Memory B cell (primary cell): Measurements from ENCODE around the gene UHMK1.
"Not testable (repeated sequence)": the region's sequence is repeated elsewhere in the genome, so short reads cannot be mapped to it uniquely, and the experiment has no call there.

ENCODE experiments used
- ATAC-seq: fragments of 150-1000 bp; cut with Tn5 transposase; 2 replicates; pipeline ENCODE4 v1.10.0; 2021; ENCODE audit warnings: low read depth, mild to moderate bottlenecking, moderate library complexity
- DNase-seq, 2 donors: peaks; one replicate each; pipeline ENCODE4 v3.0.0; 2022; ENCODE audit warnings: low spot score in 2 of 2
- H3K27ac Mint-ChIP-seq: one replicate; pipeline ENCODE4 v1.8.0; 2022; ENCODE audit warnings: mild to moderate bottlenecking, moderate library complexity, mixed read lengths
- H3K27me3 Mint-ChIP-seq: one replicate; pipeline ENCODE4 v1.8.0; 2022; ENCODE audit warnings: mixed read lengths
- H3K36me3 Mint-ChIP-seq: one replicate; pipeline ENCODE4 v1.8.0; 2022; ENCODE audit warnings: mild to moderate bottlenecking, mixed read lengths
- H3K4me1 Mint-ChIP-seq: one replicate; pipeline ENCODE4 v1.8.0; 2022; ENCODE audit warnings: mixed read lengths
- H3K4me3 Mint-ChIP-seq: one replicate; pipeline ENCODE4 v1.8.0; 2022; ENCODE audit warnings: mild to moderate bottlenecking, moderate library complexity, mixed read lengths
- H3K9me3 Mint-ChIP-seq: one replicate; pipeline ENCODE4 v1.8.0; 2022; ENCODE audit warnings: mixed read lengths

The UHMK1 gene

DNA sequence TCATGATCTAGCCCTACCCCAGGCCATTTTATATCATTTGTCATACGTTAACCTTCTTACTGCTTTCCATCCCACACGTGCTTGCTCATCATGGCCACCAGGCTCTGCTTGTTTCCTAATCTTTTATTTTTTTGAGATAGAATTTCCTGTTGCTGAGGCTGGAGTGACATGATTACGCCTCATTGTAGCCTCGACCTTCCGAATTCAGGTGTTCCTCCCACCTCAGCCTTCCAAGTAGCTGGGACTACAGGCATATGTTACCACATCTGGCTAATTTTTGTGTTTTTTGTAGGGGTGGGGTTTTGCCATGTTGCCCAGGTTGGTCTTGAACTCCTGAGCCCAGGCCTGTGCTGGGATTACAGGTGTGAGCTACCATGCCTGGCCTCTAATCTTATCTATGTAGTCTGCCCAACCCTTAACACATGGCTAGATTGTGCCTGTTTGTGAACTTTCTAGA lies 67.2 kb downstream of the UHMK1 start:
- Mint-ChIP-seq H3K4me3 (no peak overlapping the region), H3K4me1 (peaks cover 18% of the 10 kb centered on the region), H3K36me3 (peaks cover 18% of the 10 kb centered on the region), H3K9me3 (no peaks in the 10 kb centered on the region), H3K27me3 (no peaks in the 10 kb centered on the region), H3K27ac (no peak overlapping the region)
- no peak for ATAC-seq
- no peak for DNase-seq

DNA sequence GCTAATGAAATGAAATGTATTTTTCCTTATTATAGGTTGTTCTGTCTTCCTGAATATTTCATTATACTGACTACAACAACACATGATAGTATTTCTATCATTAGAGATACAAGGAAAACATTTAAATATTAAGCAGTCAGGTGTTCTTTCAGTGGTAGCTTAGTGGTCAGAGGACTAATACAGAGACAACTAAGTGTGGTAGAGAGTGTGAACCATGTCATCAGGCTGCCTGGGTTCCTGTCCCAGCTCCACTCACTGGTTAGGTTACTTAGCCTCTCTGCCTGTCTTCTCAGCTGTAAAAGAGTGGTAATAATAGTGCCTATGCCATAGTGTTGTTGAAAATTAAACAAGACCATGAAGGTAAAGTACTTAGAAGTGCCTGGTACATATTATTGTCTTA lies 67.8 kb downstream of the UHMK1 start:
- H3K27ac Mint-ChIP-seq, result no peak overlapping the region
- DNase-seq (no peak), ATAC-seq (no peak)
- no peak overlapping the region for H3K4me3 Mint-ChIP-seq
- H3K36me3 Mint-ChIP-seq, result peaks cover 18% of the 10 kb centered on the region
- H3K4me1 Mint-ChIP-seq, result peaks cover 18% of the 10 kb centered on the region
- no peaks in the 10 kb centered on the region for H3K9me3 Mint-ChIP-seq
- no peaks in the 10 kb centered on the region for H3K27me3 Mint-ChIP-seq

DNA sequence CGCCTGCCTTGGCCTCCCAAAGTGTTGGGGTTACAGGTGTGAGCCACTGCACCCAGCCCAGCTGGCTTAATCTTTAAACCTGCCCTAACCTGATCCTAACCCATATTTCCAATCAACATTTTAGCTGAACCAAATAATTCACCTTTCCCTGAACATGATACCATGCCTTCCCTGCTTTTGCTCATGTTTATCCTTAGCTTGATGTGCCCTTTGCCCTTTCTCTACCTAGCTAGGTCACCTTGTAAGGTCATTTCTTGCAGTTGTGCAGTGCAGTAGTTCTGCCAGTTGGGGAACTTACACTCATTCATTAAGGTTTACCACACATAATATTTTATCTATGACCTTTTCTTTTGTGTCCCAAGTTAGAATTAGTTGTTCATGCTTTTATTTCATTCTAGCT lies 69.3 kb downstream of the UHMK1 start:
- H3K4me3 Mint-ChIP-seq, result no peak overlapping the region
- ATAC-seq, result no peak
- no peaks in the 10 kb centered on the region for H3K9me3 Mint-ChIP-seq
- no peak for DNase-seq
- H3K27me3 Mint-ChIP-seq, result no peaks in the 10 kb centered on the region
- H3K27ac Mint-ChIP-seq, result no peak overlapping the region
- H3K4me1 Mint-ChIP-seq, result peaks cover 23% of the 10 kb centered on the region
- H3K36me3 Mint-ChIP-seq, result peaks cover 18% of the 10 kb centered on the region

- Mint-ChIP-seq H3K4me1 (peaks cover 17% of the 10 kb centered on the region), H3K27me3 (no peaks in the 10 kb centered on the region), H3K36me3 (peaks cover 20% of the 10 kb centered on the region), H3K9me3 (no peaks in the 10 kb centered on the region), H3K4me3 (no peak overlapping the region), H3K27ac (no peak overlapping the region)
- no peak for DNase-seq
- ATAC-seq, result no peak
Observed at GRCh38 chr1:162568802-162569201, 71.2 kb downstream of the UHMK1 start.

DNA sequence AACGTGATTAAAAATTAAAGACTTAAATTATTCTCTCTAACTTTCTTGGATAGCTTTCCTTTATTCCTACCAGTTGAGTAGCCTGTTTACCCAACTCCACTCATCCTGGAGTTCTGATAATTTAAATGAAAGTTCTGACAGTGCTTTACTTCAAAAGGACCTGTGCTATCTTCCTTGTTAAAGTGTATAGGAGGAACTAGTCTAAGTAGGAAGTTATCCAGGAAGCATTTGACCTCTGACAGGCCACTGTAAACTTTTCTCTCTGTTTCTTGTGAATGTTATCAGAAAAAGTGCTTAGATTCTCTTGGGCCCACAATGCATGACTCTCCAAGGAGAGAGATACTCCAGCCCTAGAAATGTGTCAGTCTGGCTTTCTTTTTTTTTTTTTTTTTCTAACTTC lies 73.1 kb downstream of the UHMK1 start:
- DNase-seq (no peak), ATAC-seq (no peak)
- Mint-ChIP-seq H3K27me3 (no peaks in the 10 kb centered on the region), H3K9me3 (no peaks in the 10 kb centered on the region), H3K36me3 (peaks cover 20% of the 10 kb centered on the region), H3K4me1 (peaks cover 7% of the 10 kb centered on the region), H3K4me3 (no peak overlapping the region), H3K27ac (no peak overlapping the region)

DNA sequence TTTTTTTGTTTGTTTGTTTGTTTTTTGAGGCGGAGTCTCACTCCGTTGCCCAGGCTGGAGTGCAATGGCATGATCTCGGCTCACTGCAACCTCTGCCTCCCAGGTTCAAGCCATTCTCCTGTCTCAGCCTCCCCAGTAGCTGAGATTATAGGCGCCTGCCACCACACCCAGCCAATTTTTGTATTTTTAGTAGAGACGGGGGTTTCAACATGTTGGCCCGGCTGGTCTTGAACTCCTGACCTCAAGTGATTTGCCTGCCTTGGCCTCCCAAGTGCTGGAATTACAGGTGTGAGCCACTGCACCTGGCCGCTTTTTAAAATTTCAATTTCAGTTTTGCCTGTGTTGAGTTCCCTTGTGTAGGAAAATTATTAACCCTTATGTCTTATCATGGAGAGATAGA lies 73.5 kb downstream of the UHMK1 start:
- H3K4me1 Mint-ChIP-seq, ATAC-seq, H3K27ac Mint-ChIP-seq, H3K27me3 Mint-ChIP-seq, DNase-seq, H3K9me3 Mint-ChIP-seq, H3K4me3 Mint-ChIP-seq: not testable (repeated sequence)
- peaks cover 22% of the 10 kb centered on the region for H3K36me3 Mint-ChIP-seq

GRCh38 chr1:162571696-162572095 lies 74.1 kb downstream of the UHMK1 start:
- Mint-ChIP-seq H3K27ac (no peak overlapping the region), H3K4me1 (peaks cover 7% of the 10 kb centered on the region), H3K36me3 (peaks cover 22% of the 10 kb centered on the region), H3K9me3 (no peaks in the 10 kb centered on the region), H3K4me3 (no peak overlapping the region), H3K27me3 (no peaks in the 10 kb centered on the region)
- DNase-seq (no peak), ATAC-seq (no peak)

GRCh38 chr1:162573136-162573535 lies 75.5 kb downstream of the UHMK1 start:
- no peaks in the 10 kb centered on the region for H3K27me3 Mint-ChIP-seq
- peaks cover 13% of the 10 kb centered on the region for H3K36me3 Mint-ChIP-seq

DNA sequence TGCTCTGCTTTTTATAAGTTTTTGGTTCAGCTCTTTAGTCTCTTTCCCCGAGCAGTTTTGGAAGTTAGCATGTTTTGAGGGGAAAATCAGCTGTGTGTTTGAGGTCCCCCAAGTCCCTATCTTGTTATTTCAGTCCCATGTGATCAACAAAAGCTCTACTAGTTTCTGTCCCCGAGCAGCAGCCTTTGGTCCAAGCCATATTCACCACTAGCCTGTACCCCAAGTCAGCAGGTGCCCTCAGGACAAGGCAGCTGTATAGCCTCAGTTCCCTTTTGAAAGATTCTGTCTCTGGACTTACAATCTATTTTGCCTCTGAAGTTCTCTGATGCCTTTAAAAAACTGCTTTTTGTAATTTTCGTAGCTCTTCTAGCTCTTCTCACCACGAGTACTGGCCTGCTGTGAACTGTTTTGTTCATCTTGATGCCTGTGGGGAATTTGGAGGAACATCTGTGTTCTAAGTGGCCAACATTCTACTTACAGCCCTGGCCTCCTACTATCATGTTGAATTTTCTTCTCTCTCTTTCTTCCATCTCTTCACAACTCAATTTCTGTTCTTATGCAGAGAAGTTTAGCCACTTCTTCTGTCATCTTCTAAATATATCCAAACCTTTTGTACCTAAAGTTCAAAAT lies 80.6 kb downstream of the UHMK1 start:
- H3K27ac Mint-ChIP-seq, result no peak overlapping the region
- DNase-seq, result no peak
- ATAC-seq, result no peak
- H3K27me3 Mint-ChIP-seq, result no peaks in the 10 kb centered on the region
- no peaks in the 10 kb centered on the region for H3K9me3 Mint-ChIP-seq
- no peak overlapping the region for H3K4me3 Mint-ChIP-seq
- H3K4me1 Mint-ChIP-seq, result no peaks in the 10 kb centered on the region
- H3K36me3 Mint-ChIP-seq, result peaks cover 27% of the 10 kb centered on the region

More at GRCh38 chr1:162573136-162573535, 75.5 kb downstream of the UHMK1 start:
- DNase-seq, result no peak
- Mint-ChIP-seq H3K4me1 (peaks cover 5% of the 10 kb centered on the region), H3K9me3 (no peaks in the 10 kb centered on the region), H3K27ac (no peak overlapping the region), H3K4me3 (no peak overlapping the region)
- ATAC-seq, result no peak

GRCh38 chr1:162578936-162579335 lies 81.3 kb downstream of the UHMK1 start:
- H3K36me3 Mint-ChIP-seq, result peaks cover 26% of the 10 kb centered on the region
- no peaks in the 10 kb centered on the region for H3K27me3 Mint-ChIP-seq
- H3K4me3 Mint-ChIP-seq, result no peak overlapping the region
- H3K9me3 Mint-ChIP-seq, result no peaks in the 10 kb centered on the region
- H3K4me1 Mint-ChIP-seq, result no peaks in the 10 kb centered on the region
- no peak for DNase-seq
- H3K27ac Mint-ChIP-seq, result no peak overlapping the region
- ATAC-seq, result no peak
